HG03159 (cell line): Measurements from ENCODE around the gene MAMDC2.

Source experiments
- ATAC-seq: cut with Tn5 transposase; IDR thresholded peaks from one replicate; pipeline ENCODE4 v1.9.1; 2021; ENCODE audit warnings: mild to moderate bottlenecking, moderate library complexity; ENCODE audit not compliant: unreplicated experiment

MAMDC2 gene

DNA sequence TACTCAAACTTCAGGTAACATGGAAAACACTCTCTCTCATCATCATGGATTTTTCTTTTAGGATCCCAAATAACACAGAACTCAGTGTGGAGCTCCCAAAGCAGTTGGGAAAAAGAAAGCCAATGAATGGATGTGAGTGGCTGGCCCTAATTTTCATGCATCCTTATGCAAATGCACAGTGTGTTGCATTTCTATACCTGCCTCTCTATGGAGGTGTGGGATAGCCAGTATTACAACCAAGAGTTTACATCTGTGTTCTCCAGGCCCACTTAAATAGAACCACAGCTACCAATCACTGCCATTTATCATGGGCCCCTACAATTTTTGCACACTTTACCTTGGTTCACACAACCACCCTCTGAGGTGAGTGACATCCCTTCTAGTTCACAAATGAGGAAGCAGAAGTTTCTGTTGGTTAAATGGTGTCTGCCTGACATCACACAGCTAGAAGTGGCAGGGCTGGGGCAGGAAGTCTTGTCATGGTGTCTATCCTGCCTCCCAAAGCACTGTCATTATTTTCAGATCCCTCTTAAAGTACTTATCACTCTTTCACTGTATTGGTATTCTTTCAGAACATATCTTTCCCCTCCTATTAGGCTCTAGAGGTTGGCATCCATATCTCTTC lies 17.3 kb downstream of the MAMDC2 start:
- peak; percentile 99 for ATAC-seq

DNA sequence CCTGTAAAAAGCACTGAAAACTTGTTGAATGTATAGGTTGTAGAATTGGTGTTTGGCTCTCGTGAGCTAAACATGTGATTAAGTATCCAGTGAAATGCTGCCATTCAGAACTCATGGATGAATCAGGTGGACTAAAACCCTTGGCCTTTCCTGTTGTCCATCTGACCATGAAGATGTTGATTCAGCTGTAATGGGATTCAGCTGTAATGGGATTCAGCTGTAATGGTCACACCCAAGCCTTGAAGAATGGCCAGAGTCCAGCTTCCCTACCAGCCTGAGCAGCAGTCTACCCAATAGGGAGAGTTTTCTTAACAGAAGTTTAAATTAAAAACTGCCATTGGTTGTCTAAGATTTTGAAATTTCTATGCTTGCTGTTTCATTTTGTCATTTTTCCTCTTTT lies 18.1 kb downstream of the MAMDC2 start:
- no peak for ATAC-seq

DNA sequence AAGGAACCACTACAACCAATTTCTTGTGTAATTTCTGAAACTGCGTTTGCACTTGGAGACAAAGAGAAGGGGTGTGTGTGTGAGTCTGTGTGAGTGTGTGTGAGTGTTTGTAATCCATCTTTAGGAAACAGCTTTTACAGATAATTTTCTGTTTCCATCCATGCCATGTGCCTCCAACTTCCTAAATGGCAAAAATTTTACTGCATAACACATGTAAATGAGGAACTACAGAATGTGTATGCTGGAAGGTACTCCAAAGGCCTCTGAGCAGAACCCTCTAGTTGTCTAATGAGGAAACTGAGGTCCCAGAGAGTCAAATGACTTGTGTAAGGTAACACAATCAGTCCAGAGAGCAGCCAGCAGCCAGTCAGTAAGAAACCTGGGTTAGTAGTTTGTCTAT lies 20.8 kb downstream of the MAMDC2 start:
- no peak for ATAC-seq

DNA sequence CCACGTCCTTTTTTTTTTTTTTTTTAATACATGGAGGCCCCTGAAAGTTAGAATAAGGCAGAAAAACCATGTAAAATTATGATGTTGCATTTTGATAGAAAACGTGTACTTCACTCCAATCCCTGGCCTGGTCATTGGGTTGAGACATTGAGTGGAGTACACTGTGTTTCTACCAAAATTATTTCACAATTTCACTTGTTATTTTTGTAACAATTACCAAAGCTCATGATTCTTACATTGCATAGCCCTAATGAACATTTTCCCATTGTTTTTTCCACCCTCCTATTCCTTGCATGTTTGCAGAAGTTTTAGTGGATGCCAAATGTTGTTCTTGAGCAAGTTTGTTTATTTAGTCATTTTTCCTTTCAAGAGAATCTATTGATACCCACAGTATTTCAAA lies 21.9 kb downstream of the MAMDC2 start:
- ATAC-seq: no peak

DNA sequence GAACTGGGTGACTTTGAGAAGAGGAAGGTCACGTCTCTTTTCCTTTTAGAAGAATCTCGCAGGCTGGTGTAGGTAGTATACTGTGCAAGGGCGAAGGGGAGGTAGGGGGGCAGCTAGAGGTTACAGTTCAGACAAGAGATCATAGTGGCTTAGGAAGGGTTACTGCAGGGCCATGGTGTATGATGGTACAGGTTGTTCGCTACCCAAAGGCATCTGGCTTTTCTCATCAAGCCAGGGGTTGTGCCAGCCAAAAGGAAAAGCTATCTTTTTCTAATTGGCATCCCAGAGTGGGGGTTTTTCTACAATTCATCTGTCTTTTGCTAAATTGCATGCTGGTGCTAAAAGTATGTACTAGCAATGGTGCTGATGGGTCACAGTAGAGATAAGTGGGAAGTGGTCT lies 22.8 kb downstream of the MAMDC2 start:
- ATAC-seq: no peak

DNA sequence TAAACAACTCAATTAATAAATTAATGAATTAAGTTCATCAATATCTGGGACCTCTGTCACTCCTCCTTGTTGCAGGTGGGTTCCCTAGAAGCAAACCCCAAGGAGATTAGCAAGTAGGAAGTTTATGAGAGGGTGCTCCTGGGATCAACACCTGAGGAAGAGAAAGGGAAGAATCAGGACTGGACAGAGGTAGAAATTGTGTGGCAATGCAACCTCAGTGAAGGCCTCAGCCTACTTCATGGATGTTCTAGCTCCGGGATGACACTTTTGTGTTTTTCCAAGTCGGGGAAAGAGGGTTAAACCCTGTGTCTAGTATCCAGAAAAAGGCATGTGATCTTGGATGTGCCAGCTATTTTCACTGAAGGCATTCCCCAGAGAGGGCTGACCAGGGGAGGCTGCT lies 23.2 kb downstream of the MAMDC2 start:
- no peak for ATAC-seq

DNA sequence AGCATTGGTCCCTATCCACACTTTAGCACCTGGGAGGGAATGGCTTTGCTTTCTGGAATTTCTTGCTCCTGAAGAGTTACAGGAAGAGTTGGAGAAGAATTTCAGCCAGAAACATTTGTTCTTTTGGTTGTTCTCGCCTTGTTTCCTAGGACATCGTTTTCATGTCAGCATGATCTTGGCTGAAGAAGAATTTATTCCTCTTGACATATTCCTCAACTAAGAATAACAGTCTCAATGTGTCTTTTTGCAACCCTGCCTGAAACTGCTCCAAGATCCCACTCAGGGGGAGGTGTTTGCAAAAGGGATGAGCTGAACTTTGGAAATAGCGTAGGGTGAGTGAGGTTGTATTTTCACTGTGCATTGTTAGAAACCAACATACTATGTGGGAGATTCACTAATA lies 26.1 kb downstream of the MAMDC2 start:
- ATAC-seq: no peak

DNA sequence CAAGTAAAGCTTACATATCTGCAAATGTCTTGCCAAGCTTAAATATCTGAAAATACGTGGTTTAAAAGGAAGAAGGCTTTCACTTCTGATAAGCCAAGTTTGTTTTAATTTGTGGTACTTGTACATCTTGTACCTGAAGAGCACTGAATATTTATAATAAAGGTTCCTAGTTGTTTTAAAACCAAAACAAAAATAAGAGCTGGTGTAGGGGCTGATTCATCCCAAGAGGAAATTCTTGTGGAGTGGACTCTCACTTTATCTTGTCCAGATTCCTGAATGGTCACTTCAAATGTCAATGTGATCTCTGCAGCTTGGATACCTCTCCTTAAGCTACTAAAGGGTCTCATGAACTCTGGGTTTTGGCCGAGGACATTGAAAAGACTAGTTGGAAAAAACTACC lies 29.5 kb downstream of the MAMDC2 start:
- no peak for ATAC-seq

DNA sequence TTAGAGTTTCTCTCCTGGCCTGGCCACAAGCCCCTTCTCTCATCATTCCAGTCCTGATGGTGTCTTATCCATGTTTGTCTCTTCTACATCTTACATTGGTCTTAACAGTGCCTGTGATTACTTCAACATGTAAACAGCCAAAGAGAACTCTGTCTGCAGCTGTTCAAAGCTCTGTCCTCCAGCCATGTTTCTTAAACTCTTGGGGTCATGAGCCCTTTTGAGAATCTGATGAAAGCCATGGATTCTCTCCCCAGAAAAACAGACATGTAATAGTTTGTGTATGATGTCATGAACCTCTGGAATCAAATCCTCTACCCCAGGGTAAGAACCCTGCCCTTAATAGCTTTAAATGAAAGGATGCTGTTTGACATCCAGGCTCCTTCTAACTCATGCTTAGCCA lies 30.1 kb downstream of the MAMDC2 start:
- ATAC-seq: no peak

DNA sequence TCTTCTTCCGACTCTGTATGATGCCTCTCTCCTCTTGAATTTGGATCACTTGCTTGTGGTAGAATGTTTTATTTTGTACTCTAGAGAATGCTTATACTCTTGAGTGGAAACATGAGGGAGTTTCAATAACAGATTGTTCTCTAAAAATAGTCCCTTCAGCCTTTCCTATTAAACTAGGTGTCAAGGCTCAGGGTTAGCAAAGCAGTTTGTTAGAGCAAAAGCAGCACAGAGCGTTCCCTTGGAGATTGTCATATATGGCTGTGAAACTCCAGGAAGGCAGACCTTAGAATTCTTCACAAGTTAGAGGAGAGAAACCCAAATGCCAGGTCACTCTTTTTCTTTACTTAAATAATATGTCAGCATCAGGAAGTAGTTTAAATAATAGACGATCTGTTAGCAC lies 33.0 kb downstream of the MAMDC2 start:
- no peak for ATAC-seq

DNA sequence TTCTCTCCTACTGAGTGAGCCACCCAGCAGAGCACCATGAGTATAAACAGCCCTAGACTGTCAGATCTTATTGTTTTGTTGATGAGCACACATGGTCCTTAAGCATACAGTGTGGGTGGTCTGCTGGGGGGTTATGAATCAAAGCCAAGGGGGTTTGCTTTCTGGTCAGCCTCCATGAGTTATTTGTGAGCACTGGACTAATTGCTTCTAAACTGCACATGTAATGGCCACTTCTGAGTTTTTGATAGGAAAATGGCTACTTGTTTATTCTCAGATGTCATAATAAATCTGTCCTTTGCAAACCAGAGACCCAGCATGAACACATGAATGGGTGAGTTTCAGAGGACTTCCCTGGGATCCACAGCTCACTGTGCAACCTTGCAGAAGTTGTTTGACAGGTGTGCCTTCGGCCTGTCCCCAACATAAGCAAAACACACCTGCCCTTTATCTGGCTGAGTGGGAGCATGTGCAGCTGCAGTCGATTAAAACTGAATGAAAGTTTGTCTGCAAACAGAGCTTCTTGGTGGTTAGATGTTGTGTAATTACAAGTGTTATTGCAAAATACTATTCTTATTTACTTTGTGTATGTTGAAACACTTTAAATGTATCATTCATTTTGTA lies 35.9 kb downstream of the MAMDC2 start:
- ATAC-seq: no peak

DNA sequence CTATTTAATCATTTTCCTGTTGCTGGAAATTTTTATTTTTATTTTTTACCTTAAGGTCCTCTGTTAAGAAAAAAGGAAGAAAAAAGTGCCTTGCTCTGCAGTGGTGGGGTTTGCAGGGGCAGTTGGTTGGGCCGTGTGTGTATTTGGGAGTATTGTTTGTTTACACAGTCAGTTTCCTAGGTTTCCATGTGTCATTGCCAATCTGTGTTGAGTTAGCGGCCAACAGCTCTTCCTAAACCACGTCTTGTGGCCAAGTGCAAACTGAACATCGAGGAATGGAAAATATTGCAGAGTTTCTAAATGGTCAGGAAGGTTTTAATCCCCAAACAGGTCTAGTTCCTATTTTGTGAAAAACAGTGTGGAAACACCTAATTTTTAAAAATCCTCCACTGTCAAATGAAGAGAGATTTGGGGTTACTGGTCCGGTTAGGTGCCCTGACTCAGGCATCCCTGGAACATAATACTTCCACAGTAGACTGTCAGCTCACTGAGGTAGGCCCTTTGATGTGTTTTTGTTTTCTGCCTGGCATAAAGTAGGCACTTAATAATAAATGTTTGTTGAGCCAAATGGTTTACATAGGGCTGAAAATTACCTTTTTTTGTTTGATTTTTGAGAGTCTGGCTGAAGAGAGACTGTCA lies 37.0 kb downstream of the MAMDC2 start:
- no peak for ATAC-seq

DNA sequence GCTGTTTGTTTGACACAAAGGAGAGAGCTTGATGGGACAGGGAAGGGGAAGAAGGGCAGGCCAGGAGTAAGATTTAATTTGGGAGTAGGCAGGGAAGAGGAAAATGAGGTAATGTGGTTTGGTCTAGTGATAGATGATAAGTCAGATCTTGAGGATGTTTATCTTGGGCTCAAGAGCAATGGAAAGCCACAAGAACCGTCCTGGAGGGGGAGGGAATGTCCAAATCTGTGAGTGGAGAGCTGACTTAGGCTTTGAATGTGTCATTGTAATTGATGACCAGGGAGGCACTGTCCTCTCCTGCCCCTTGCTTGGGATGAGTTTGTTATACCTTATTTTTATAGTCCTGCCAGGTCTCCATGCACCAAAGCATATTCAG lies 37.5 kb downstream of the MAMDC2 start:
- no peak for ATAC-seq

DNA sequence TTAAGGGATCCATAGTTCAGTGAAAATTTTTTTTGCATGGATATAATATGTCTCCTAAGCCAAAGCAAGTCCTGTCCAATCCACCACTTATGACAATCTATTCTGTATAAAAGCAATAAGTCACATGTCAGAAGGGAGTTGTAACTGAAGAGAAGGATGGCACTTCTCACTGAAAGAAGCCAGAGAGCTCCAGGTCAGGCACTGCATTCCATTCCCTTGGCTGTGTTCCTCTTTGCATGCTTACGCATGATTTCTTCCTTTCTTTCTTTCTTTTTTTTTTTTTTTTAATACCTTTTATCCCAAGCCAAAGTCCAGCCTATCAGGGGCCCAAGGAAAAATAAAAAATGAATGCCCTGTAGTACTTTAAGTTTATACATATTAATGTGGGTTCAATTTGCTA lies 39.8 kb downstream of the MAMDC2 start:
- ATAC-seq: no peak

DNA sequence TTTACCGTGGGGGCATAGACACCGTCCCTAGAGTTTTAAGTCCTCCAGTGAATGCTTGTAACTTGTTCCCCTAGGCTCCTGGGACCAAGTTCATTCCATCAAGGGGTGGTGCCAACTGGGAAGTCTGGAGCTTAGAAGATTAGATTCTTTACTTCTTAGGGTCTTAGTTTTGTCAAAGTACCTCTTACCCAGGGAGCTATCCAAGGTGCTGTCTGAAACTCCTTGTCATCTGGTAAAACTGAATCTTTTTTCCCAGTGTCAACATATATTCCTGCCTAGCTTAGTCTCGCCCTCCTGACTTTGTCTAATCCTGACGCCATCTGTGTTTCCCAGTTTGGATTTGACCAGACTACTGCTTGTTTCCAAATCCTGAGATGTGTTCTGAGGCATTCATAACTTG lies 41.6 kb downstream of the MAMDC2 start:
- no peak for ATAC-seq

DNA sequence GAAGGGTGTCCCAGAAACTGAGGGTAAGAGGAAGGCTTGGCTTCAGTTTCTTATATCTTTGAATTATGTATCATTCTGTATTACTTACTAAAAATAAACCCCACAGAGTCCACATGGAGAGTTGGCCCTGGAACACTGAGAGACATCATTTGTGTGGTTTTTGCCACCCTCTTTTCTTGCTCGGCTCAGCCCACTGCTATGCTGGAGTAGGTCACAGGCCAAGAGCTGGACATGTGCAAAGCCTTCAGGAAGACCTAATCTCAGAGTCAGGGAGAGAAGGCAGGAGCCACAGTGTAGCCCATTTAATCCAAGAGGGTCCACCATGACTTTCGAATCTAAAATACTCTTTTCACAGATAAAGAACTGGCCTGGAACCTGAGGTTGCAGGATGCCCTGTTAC lies 47.5 kb downstream of the MAMDC2 start:
- ATAC-seq: no peak

DNA sequence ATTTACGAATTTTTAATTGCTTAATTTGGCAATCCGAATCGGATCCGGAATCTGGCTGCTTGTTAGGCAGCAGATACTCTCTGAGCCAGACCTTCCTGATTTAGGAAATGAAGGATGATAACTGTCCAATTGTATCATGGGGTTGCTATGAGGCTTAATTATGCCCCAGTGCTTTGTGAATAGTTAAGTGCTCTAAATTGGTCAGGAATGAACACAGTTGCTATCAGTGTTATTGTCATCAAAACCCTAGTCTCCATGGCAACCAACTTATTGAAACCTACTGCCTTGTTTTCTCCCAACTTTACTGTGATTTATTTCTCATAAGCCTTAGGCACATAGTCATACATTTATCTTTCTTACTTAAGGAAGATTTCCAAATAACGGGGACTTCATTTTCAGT lies 47.9 kb downstream of the MAMDC2 start:
- no peak for ATAC-seq

DNA sequence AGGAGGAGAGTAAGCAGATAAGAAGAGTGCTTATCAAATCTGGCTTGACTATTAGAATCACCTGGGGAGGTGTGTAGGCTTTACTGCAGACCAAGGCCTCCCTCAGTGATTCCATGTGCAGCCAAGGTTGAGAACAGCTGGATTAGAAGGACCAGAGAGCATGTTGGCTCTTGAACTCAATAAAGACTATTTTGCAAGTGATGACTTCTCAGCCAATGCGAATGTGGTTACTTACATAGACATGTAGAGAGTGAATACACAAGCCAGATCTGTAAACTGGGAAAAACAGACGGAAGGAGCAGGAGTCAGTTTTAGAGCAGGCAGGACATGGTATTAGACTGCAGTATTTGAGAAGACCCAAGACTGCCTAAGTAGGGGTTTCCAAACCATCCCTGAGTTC lies 48.5 kb downstream of the MAMDC2 start:
- ATAC-seq: no peak

DNA sequence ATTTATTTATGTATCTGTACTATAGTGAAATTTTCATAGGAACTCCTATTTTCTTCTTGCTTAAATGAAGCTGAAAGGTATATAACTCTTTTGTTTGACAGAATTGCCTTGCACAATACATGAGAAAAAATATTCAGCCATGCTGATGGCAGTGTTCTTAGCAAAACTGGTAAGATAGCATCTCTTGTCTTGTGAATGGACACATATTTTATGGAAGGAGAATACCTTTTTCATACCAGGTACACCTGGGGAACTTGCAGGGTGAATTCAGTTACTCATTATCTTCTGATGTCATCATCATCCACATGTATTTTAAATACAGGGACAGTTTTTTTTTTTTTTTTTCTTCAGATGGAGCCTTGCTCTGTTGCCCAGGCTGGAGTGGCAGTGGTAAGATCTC lies 49.4 kb downstream of the MAMDC2 start:
- no peak for ATAC-seq

DNA sequence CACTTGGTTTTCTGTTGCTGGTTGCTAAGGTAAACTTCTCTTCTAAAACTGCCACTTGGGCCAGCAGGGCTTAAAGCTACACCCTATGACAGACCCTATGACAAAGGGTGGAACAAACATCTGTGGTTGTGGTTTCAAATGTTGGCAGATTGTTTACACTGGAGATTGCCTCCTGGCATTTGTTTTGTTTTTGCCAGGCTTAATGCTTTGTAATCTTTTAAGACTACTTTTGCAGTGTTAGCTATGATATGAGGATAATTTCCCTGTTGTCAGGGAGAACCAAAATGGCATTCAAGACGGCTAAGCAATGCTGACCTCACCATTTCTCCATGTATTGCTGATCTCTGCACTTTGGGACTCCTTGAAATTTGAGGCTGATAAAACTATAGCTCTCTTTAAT lies 50.3 kb downstream of the MAMDC2 start:
- no peak for ATAC-seq

DNA sequence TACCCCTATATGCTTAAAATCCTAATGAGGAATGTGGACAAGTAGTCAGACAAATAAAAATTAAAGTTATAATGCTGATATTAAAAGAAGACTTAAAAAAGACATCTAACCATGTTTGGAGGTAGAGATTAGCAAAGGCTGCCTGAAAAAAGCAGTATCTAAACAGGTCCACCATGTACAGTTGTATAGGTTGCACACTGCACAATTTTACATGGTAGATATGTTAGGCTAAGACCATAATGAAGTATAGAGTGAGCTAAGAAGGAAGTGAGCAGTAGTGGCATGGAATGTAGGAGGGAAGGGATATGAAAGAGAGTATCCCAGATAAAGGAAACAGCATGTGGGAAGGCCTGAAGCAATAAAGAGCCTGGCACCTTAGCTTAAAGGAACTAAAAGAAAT lies 51.1 kb downstream of the MAMDC2 start:
- no peak for ATAC-seq

DNA sequence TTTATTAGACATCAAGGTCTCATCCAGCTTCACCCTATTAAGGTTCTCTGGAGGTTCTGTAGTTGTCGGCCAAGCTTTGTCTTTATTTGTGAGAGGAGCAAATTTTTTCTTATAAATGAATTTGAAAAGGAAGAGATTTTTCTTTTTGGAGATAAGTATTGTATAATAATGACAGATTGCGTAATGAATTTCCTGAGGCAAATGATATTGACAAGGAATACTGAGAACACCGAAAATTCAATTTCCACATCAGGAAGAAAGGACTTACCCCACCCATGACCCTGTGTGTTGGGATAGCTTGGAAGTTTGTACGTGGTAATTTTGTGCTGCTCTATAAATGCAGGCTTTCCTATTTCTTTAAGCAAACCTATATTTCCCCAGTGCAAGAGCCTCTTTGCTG lies 53.5 kb downstream of the MAMDC2 start:
- no peak for ATAC-seq

DNA sequence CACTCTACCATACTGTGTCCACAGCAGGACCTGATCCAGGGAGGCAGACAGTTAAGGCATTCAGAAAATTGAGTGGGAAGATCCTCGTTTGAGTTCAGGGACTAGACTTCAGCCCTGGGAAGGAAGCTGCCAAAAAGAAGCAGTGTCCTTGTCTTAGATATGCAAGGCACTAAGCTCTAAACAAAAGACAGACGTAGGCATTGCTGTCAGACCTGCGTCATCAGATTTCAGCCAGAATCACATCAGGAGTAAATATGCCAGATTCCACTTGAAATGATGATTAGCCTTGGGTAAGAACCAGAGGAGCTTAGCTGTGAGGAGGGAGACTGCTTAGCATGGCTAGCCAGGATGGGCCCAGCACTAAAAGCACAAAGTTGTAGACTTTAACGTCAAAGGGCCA lies 56.7 kb downstream of the MAMDC2 start:
- ATAC-seq: no peak
